Prostate gland (tissue), 2 donors: Measurements from ENCODE around the gene PLCB4.

Source experiments
- CTCF ChIP-seq, 4 experiments: fragments of 200-600 bp in 2 of 4; fragments of 450-650 bp in 2 of 4; sonication (generic) in 2 of 4; IDR thresholded peaks; 1 replicate in 3 of 4; 2 replicates in 1 of 4; pipeline ENCODE4 v1.5.1; 2016 to 2019; ENCODE audit warnings: antibody characterized with exemption in 4 of 4, mild to moderate bottlenecking in 2 of 4, moderate library complexity in 2 of 4
- POLR2A ChIP-seq: fragments of 450-650 bp; IDR thresholded peaks from one replicate; pipeline ENCODE4 v1.6.1; 2016; ENCODE audit warnings: antibody characterized with exemption, mild to moderate bottlenecking
- POLR2AphosphoS5 ChIP-seq: sonication (generic); formaldehyde crosslinking; IDR thresholded peaks from one replicate; pipeline ENCODE4 v1.6.1; 2017; ENCODE audit warnings: antibody characterized with exemption

- TF ChIP-seq CTCF (IDR thresholded peaks at IDR 0.05) (no peak), POLR2AphosphoS5 (no peak), POLR2A (no peak)
Observed at GRCh38 chr20:9516234-9516871, 447.5 kb downstream of the PLCB4 start.
